Upper lobe of left lung (tissue), 4 donors: ENCODE data around the gene RELCH.

Experiments used
- CTCF ChIP-seq, 6 experiments: fragments of 450-650 bp in 4 of 6; fragments of 200-600 bp in 2 of 6; sonication (generic) in 2 of 6; IDR thresholded peaks; one replicate each; pipeline ENCODE4 v1.5.1; 2016 to 2019; ENCODE audit warnings: antibody characterized with exemption in 6 of 6
- POLR2A ChIP-seq, 4 donors: fragments of 450-650 bp; IDR thresholded peaks; one replicate each; pipeline ENCODE4 v1.5.1; 2016 to 2017; ENCODE audit warnings: antibody characterized with exemption in 4 of 4, mild to moderate bottlenecking in 2 of 4

GRCh38 chr18:62346333-62347088 is 159.5 kb downstream of the RELCH start:
- TF ChIP-seq CTCF (IDR thresholded peaks at IDR 0.05) (no peak), POLR2A (IDR thresholded peaks at IDR 0.05) (no peak)
